ENCODE data around the gene PDE4A. TPM values are rescaled to one million over a fixed set of nuclear protein-coding genes. Genes with fewer than 3 reads are reported as not detected.

Gene PDE4A
- polyA plus RNA-seq (2011; rRNA removed) (1.2 and 2.2 TPM in 2 replicates), polyA plus RNA-seq (2017; fragmentation: RNase III; extraction: RNeasy Plus Mini Kit Qiagen cat#74134 plus additional on column Dnase treatment) (3.7 to 3.9 TPM (median 3.9 TPM) in 3 replicates), polyA minus RNA-seq (2011; rRNA and poly(A)+ RNA removed) (5.6 and 7.0 TPM in 2 replicates)
- polyA plus RNA-seq (2012; cell fraction: cytosol; rRNA removed), result 2.4 and 3.5 TPM in 2 replicates
- polyA plus RNA-seq (2012; cell fraction: nucleus; rRNA removed), result 4.6 and 5.4 TPM in 2 replicates

DNA sequence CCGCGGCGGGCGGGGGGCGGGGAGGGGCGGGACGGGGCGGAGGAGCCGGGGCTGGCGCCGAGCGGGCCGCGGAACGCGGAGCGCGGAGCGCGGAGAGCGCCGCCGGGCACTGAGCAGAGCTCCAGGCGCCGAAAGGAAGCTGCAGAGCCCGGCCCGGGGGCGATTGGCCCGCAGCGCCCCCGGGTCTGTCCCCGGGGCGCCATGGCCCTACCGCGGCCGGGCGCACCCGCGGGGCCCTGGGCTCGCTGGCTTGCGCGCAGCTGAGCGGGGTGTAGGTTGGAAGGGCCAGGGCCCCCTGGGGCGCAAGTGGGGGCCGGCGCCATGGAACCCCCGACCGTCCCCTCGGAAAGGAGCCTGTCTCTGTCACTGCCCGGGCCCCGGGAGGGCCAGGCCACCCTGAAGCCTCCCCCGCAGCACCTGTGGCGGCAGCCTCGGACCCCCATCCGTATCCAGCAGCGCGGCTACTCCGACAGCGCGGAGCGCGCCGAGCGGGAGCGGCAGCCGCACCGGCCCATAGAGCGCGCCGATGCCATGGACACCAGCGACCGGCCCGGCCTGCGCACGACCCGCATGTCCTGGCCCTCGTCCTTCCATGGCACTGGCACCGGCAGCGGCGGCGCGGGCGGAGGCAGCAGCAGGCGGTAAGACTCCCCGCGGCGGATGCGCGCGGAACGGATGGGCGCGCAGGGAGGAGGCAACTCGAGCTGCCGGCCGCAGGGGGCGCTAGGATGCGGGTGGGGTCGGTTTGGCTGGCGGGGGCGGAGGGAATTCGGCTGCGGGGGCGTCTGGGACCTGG lies at the start of gene PDE4A:
PDE4A (plus strand) TSS at position 95 of the 796 bp plus-strand sequence; CDS start at position 322, 227 bp downstream.
- 7% methylated on average over 11 of the region's 104 CpGs for WGBS (ENCODE audit: missing lambda C conversion rate)
- Histone ChIP-seq H3K4me1 (peaks cover 36% of the 10 kb centered on the region), H3K9me3 (no peaks in the 10 kb centered on the region), H3K4me3 (peak within 1 kb of the TSS; percentile 52), H3K27ac (peak within 1 kb of the TSS; percentile 65 to 86), H3K4me2 (peak within 1 kb of the TSS; percentile 95)
- ATAC-seq, result peak in 1 of 2 experiments; percentile 3; a peak in 1 of 6 replicates
- no peak for FAIRE-seq
- CTCF ChIA-PET, result interaction anchor here (0.8 to 2.6 kb wide), 13 partner anchors 9 to 297 kb away, joined by 3 to 16 read pairs (median 6); partner anchors contain the start of genes CDC37, DNM2 and ICAM1
- TF ChIP-seq RFX5 (IDR thresholded peaks at IDR 0.05) (no peak), EHF (CRISPR knock-in tag; IDR thresholded peaks at IDR 0.05) (no peak), ZSCAN20 (CRISPR knock-in tag; IDR thresholded peaks at IDR 0.05) (no peak), CBX8 (IDR thresholded peaks at IDR 0.05) (no peak), ZNF302 (CRISPR knock-in tag; IDR thresholded peaks at IDR 0.05) (no peak), TP53 (CRISPR knock-in tag; IDR thresholded peaks at IDR 0.05) (no peak), MAZ (IDR thresholded peaks at IDR 0.05; ENCODE audit: borderline replicate concordance, low read depth, low read length) (no peak), SREBF2 (IDR thresholded peaks at IDR 0.05) (no peak), CEBPB (IDR thresholded peaks at IDR 0.05) (no peak), CHD4 (IDR thresholded peaks at IDR 0.05; ENCODE audit: borderline replicate concordance) (no peak), TFCP2L1 (CRISPR knock-in tag; IDR thresholded peaks at IDR 0.05) (no peak), NPAS2 (CRISPR knock-in tag; IDR thresholded peaks at IDR 0.05; ENCODE audit: borderline replicate concordance) (no peak), FOXS1 (CRISPR knock-in tag; IDR thresholded peaks at IDR 0.05) (no peak), HDAC2 (IDR thresholded peaks at IDR 0.05) (0 out of 2 replicates have a peak, but pooled peaks have one; percentile 48), NFE2L2 (conservative IDR thresholded peaks at IDR 0.05; ENCODE audit: low read length) (no peak)
- TF ChIP-seq, protein P1, sequence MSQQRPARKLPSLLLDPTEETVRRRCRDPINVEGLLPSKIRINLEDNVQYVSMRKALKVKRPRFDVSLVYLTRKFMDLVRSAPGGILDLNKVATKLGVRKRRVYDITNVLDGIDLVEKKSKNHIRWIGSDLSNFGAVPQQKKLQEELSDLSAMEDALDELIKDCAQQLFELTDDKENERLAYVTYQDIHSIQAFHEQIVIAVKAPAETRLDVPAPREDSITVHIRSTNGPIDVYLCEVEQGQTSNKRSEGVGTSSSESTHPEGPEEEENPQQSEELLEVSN (IDR thresholded peaks at IDR 0.05; ENCODE audit: borderline replicate concordance, low read depth), result peak; percentile 33; the same call in 1 of the 2 replicates
- TF ChIP-seq, protein P2, sequence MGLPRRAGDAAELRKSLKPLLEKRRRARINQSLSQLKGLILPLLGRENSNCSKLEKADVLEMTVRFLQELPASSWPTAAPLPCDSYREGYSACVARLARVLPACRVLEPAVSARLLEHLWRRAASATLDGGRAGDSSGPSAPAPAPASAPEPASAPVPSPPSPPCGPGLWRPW (IDR thresholded peaks at IDR 0.05), result no peak
- TF ChIP-seq, protein P3, sequence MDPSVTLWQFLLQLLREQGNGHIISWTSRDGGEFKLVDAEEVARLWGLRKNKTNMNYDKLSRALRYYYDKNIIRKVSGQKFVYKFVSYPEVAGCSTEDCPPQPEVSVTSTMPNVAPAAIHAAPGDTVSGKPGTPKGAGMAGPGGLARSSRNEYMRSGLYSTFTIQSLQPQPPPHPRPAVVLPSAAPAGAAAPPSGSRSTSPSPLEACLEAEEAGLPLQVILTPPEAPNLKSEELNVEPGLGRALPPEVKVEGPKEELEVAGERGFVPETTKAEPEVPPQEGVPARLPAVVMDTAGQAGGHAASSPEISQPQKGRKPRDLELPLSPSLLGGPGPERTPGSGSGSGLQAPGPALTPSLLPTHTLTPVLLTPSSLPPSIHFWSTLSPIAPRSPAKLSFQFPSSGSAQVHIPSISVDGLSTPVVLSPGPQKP (IDR thresholded peaks at IDR 0.05; ENCODE audit: low read depth, low read length), result no peak
- TF ChIP-seq, protein P4, sequence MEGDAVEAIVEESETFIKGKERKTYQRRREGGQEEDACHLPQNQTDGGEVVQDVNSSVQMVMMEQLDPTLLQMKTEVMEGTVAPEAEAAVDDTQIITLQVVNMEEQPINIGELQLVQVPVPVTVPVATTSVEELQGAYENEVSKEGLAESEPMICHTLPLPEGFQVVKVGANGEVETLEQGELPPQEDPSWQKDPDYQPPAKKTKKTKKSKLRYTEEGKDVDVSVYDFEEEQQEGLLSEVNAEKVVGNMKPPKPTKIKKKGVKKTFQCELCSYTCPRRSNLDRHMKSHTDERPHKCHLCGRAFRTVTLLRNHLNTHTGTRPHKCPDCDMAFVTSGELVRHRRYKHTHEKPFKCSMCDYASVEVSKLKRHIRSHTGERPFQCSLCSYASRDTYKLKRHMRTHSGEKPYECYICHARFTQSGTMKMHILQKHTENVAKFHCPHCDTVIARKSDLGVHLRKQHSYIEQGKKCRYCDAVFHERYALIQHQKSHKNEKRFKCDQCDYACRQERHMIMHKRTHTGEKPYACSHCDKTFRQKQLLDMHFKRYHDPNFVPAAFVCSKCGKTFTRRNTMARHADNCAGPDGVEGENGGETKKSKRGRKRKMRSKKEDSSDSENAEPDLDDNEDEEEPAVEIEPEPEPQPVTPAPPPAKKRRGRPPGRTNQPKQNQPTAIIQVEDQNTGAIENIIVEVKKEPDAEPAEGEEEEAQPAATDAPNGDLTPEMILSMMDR (IDR thresholded peaks at IDR 0.05), result peak; percentile 38
- TF ChIP-seq, protein P5, sequence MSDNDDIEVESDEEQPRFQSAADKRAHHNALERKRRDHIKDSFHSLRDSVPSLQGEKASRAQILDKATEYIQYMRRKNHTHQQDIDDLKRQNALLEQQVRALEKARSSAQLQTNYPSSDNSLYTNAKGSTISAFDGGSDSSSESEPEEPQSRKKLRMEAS (IDR thresholded peaks at IDR 0.05), result peak; percentile 39; the same call in 1 of the 2 replicates
- TF ChIP-seq, protein P6, sequence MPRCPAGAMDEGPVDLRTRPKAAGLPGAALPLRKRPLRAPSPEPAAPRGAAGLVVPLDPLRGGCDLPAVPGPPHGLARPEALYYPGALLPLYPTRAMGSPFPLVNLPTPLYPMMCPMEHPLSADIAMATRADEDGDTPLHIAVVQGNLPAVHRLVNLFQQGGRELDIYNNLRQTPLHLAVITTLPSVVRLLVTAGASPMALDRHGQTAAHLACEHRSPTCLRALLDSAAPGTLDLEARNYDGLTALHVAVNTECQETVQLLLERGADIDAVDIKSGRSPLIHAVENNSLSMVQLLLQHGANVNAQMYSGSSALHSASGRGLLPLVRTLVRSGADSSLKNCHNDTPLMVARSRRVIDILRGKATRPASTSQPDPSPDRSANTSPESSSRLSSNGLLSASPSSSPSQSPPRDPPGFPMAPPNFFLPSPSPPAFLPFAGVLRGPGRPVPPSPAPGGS (IDR thresholded peaks at IDR 0.05), result no peak
- peak; percentile 32 to 68 for DNase-seq (ENCODE audit: low read depth in 1 of 2, low spot score in 1 of 2)
- POLR2A ChIA-PET, result no interaction called here

Measured in A549 (cell line).